ENCODE measurements around the gene FLNA.

- no peak for TF ChIP-seq CTCF (IDR thresholded peaks at IDR 0.05; ENCODE audit: poor library complexity)
- TF ChIP-seq EZH2phosphoT487 (IDR thresholded peaks at IDR 0.05; ENCODE audit: low read depth, severe bottlenecking, unreplicated experiment) = no peak
Observed at GRCh38 chrX:154382483-154383069, 8.1 kb upstream of the FLNA start.

Data from hepatocyte (in vitro differentiated cells).